CD14-positive monocyte (primary cell): ENCODE data around the gene DNMT3A. TPM values are rescaled to one million over a fixed set of nuclear protein-coding genes. Genes with fewer than 3 reads are reported as not detected.

Experiments used
- DNase-seq, 3 donors: peaks; one replicate each; pipeline ENCODE4 v3.0.0-alpha.2; 2011 to 2022
- H2AFZ ChIP-seq: 2 replicates; pipeline ENCODE4 v1.6.0; 2012; ENCODE audit warnings: mild to moderate bottlenecking, low read depth, low read length, inconsistent platforms; ENCODE audit not compliant: insufficient read depth, poor library complexity, severe bottlenecking
- H3K27ac ChIP-seq, 2 donors: 1 replicate in 1 of 2; 2 replicates in 1 of 2; pipeline ENCODE4 v1.5.1; 2012 to 2013; ENCODE audit warnings: low read length in 2 of 2, control low read depth in 1 of 2, inconsistent platforms in 1 of 2, low read depth in 1 of 2, mild to moderate bottlenecking in 1 of 2
- H3K27me3 ChIP-seq, 2 donors: one replicate each; pipeline versions ENCODE4 v1.6.0 to v1.6.1; 2011 to 2013; ENCODE audit warnings: low read length in 2 of 2; ENCODE audit not compliant: control insufficient read depth in 2 of 2, insufficient read depth in 2 of 2
- H3K36me3 ChIP-seq, 2 donors: replicated peaks in 1 of 2; 1 replicate in 1 of 2; 2 replicates in 1 of 2; pipeline versions ENCODE4 v1.5.1 to v1.6.1; 2012 to 2013; ENCODE audit warnings: low read length in 2 of 2, control low read depth in 1 of 2, inconsistent platforms in 1 of 2, mild to moderate bottlenecking in 1 of 2; ENCODE audit not compliant: insufficient read depth in 2 of 2, control insufficient read depth in 1 of 2
- H3K4me1 ChIP-seq, 2 donors: 1 replicate in 1 of 2; 2 replicates in 1 of 2; pipeline versions ENCODE4 v1.5.1 to v1.6.1; 2012 to 2013; ENCODE audit warnings: low read length in 2 of 2, control low read depth in 1 of 2, inconsistent platforms in 1 of 2, mild to moderate bottlenecking in 1 of 2, moderate library complexity in 1 of 2; ENCODE audit not compliant: insufficient read depth in 2 of 2, control insufficient read depth in 1 of 2
- H3K4me2 ChIP-seq: replicated peaks from 2 replicates; pipeline ENCODE3; 2012; ENCODE audit warnings: low read length, moderate library complexity, mild to moderate bottlenecking; ENCODE audit not compliant: poor library complexity, severe bottlenecking; ENCODE audit errors: extremely low read depth
- H3K4me3 ChIP-seq, 3 experiments: fragments of 200-600 bp in 1 of 3; sonication (generic) in 1 of 3; replicated peaks in 1 of 3; 1 replicate in 2 of 3; 2 replicates in 1 of 3; pipeline ENCODE4 v1.5.1; 2011 to 2013; ENCODE audit warnings: low read length in 3 of 3, mild to moderate bottlenecking in 3 of 3, control low read depth in 2 of 3, low read depth in 2 of 3, inconsistent platforms in 1 of 3, moderate library complexity in 1 of 3
- H3K79me2 ChIP-seq: 2 replicates; pipeline ENCODE4 v1.6.0; 2012; ENCODE audit warnings: mild to moderate bottlenecking, control low read depth, inconsistent platforms, low read length, moderate library complexity; ENCODE audit not compliant: insufficient read depth
- H3K9ac ChIP-seq: 2 replicates; pipeline ENCODE4 v1.6.0; 2017; ENCODE audit warnings: low read length, mild to moderate bottlenecking; ENCODE audit not compliant: insufficient read depth, poor library complexity, severe bottlenecking
- H3K9me3 ChIP-seq, 2 donors: replicated peaks in 1 of 2; 1 replicate in 1 of 2; 2 replicates in 1 of 2; pipeline versions ENCODE4 v1.5.1 to v1.6.1; 2012 to 2013; ENCODE audit warnings: low read length in 2 of 2, control low read depth in 1 of 2; ENCODE audit not compliant: control insufficient read depth in 1 of 2, insufficient read depth in 1 of 2
- H4K20me1 ChIP-seq: 2 replicates; pipeline ENCODE4 v1.6.0; 2012; ENCODE audit warnings: mild to moderate bottlenecking, low read length, control low read depth, moderate library complexity; ENCODE audit not compliant: insufficient read depth
- H3K27ac Mint-ChIP-seq, 7 donors: one replicate each; pipeline ENCODE4 v1.8.0; 2020; ENCODE audit warnings: mild to moderate bottlenecking in 7 of 7, mixed read lengths in 7 of 7, moderate library complexity in 6 of 7, inconsistent platforms in 2 of 7
- H3K27me3 Mint-ChIP-seq, 3 donors: one replicate each; pipeline ENCODE4 v1.8.0; 2021 to 2022; ENCODE audit warnings: low read depth in 3 of 3, mild to moderate bottlenecking in 3 of 3, mixed read lengths in 3 of 3, moderate library complexity in 3 of 3, inconsistent platforms in 1 of 3
- H3K36me3 Mint-ChIP-seq, 2 donors: one replicate each; pipeline ENCODE4 v1.8.0; 2020; ENCODE audit warnings: mixed read lengths in 2 of 2, inconsistent platforms in 1 of 2, mild to moderate bottlenecking in 1 of 2
- H3K4me1 Mint-ChIP-seq: one replicate; pipeline ENCODE4 v1.8.0; 2020; ENCODE audit warnings: mild to moderate bottlenecking, mixed read lengths
- H3K4me3 Mint-ChIP-seq, 2 donors: one replicate each; pipeline ENCODE4 v1.8.0; 2020; ENCODE audit warnings: mild to moderate bottlenecking in 2 of 2, mixed read lengths in 2 of 2, moderate library complexity in 1 of 2
- H3K9me3 Mint-ChIP-seq, 7 donors: one replicate each; pipeline ENCODE4 v1.8.0; 2020 to 2022; ENCODE audit warnings: mixed read lengths in 7 of 7, mild to moderate bottlenecking in 6 of 7, moderate library complexity in 6 of 7, inconsistent platforms in 2 of 7
- WGBS: methylation state at CpG from one replicate; pipeline ENCODE4 v1.1.5; 2013; ENCODE audit warnings: missing lambda C conversion rate; ENCODE audit not compliant: insufficient coverage; 5-methylcytosine and 5-hydroxymethylcytosine counted together
- intact Hi-C, 2 donors: fragments of 100-400 bp; cut with micrococcal nuclease; formaldehyde crosslinking; loops; one replicate each; pipeline versions ENCODE4 v1.15.0 to v1.15.1; 2023
- polyA plus RNA-seq, 3 donors: library from polyadenylated mRNA; depleted of rRNA in 1 of 3; unstranded in 2 of 3; stranded (reverse) in 1 of 3; fragments of 300-500 nt in 2 of 3; fragments of >200 nt in 1 of 3; fragmentation: Illumina TruSeq in 2 of 3; gene quantifications; 1 replicate in 2 of 3; 2 replicates in 1 of 3; pipeline ENCODE4 v1.2.3, GENCODE V29; 2012 to 2021
- TF ChIP-seq, protein P1 (sequence below): fragments of 200-600 bp; IDR thresholded peaks from one replicate; pipeline ENCODE4 v1.8.0; 2022; ENCODE audit warnings: antibody characterized with exemption, mild to moderate bottlenecking

The DNMT3A gene
- polyA plus RNA-seq, 3 donors = 1.7 to 7.9 (median 2.7) TPM

DNA sequence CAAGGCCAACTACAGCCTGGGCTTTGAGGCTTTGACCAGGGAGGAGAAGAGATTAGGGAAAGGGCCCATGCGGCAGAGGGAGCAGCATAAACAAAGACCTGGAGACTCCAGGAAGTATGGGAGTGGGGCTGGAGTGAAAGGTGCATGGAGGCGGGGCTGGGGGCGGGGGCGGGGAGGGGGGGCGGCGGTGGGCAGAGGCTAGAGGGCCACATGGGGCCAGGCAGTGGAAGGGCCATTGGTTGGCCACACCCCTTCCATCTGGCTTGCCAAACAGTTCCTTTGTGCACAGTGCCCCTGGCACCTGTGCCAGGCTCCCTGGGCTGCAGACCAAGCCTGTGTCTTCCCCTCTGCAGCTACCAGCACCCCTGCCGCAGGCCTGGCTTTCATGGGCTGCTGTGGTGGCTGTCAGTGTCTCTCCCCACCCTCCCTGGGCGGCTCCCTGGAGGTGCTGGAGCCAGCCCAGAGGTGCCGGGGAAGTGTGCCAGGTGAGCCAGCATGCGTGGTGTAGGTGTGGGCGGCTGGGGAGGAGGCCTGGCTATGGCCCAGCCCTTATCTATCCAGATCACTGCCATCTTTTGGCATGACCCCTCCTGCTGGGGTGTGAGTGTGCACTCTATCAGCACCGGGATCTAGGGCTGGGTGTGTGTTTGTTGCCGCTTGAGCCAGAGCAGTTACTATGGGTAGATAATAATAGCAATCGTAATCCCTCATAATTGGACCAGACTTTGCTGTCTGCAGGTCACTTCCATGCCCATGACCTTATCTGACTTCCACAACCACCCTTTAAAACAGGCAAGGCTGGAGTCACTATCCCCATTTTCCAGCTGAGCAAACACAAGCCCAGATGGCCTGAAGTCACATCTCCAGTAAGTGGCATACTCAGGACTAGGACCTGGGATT lies 30.5 kb downstream of the DNMT3A start:
- DNase-seq = no peak
- peaks cover 37 to 54% of the 10 kb centered on the region in 2 donors for H3K4me1 ChIP-seq
- peaks cover 37 to 43% of the 10 kb centered on the region in 2 donors for H3K36me3 Mint-ChIP-seq
- H3K4me2 ChIP-seq = no peak overlapping the region
- no peak overlapping the region for H3K27ac Mint-ChIP-seq
- no peak overlapping the region for H3K27ac ChIP-seq
- TF ChIP-seq, protein P1, sequence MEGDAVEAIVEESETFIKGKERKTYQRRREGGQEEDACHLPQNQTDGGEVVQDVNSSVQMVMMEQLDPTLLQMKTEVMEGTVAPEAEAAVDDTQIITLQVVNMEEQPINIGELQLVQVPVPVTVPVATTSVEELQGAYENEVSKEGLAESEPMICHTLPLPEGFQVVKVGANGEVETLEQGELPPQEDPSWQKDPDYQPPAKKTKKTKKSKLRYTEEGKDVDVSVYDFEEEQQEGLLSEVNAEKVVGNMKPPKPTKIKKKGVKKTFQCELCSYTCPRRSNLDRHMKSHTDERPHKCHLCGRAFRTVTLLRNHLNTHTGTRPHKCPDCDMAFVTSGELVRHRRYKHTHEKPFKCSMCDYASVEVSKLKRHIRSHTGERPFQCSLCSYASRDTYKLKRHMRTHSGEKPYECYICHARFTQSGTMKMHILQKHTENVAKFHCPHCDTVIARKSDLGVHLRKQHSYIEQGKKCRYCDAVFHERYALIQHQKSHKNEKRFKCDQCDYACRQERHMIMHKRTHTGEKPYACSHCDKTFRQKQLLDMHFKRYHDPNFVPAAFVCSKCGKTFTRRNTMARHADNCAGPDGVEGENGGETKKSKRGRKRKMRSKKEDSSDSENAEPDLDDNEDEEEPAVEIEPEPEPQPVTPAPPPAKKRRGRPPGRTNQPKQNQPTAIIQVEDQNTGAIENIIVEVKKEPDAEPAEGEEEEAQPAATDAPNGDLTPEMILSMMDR = no peak
- H3K4me3 ChIP-seq = no peak overlapping the region
- H3K79me2 ChIP-seq = no peaks in the 10 kb centered on the region
- peaks cover 56% of the 10 kb centered on the region for H3K4me1 Mint-ChIP-seq
- H4K20me1 ChIP-seq = peaks cover 15% of the 10 kb centered on the region
- no peaks in the 10 kb centered on the region for H3K9me3 ChIP-seq
- WGBS = 100% methylated on average over 2 of the region's 14 CpGs
- H3K27me3 Mint-ChIP-seq = peaks cover 0 to 11% (median 0%) of the 10 kb centered on the region in 3 donors
- intact Hi-C loops = loop anchor here in 1 of 2 donors (5.0 kb wide), 1 partner anchor 34 kb away; no protein-coding TSS in a partner anchor
- no peaks in the 10 kb centered on the region for H3K27me3 ChIP-seq
- no peak overlapping the region for H3K4me3 Mint-ChIP-seq
- H2AFZ ChIP-seq = no peak overlapping the region
- H3K9me3 Mint-ChIP-seq = no peaks in the 10 kb centered on the region
- H3K36me3 ChIP-seq = peaks cover 0 to 29% of the 10 kb centered on the region in 2 donors
- no peak overlapping the region for H3K9ac ChIP-seq

DNA sequence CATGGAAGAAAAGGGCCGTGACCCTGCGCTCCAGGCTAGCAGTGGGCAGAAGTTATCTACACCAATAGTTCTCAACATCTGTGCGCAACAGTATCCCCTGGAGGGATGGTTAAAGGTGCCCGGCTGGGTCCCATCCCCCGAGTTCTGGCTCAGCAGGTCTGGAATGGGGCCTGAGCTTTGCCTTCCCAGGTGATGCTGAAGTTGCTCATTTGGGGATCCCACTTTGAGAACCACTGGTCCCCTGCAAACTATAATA lies 31.1 kb downstream of the DNMT3A start:
- H3K27ac Mint-ChIP-seq = no peak overlapping the region
- Histone ChIP-seq H3K9ac (no peak overlapping the region), H3K27me3 (no peaks in the 10 kb centered on the region), H3K36me3 (peaks cover 0 to 29% of the 10 kb centered on the region in 2 donors), H3K27ac (no peak overlapping the region), H2AFZ (no peak overlapping the region), H3K4me2 (no peak overlapping the region), H3K79me2 (no peaks in the 10 kb centered on the region), H4K20me1 (peaks cover 21% of the 10 kb centered on the region), H3K4me3 (no peak overlapping the region), H3K9me3 (no peaks in the 10 kb centered on the region), H3K4me1 (peaks cover 32 to 54% of the 10 kb centered on the region in 2 donors)
- H3K27me3 Mint-ChIP-seq = peaks cover 0 to 8% (median 0%) of the 10 kb centered on the region in 3 donors
- no peaks in the 10 kb centered on the region for H3K9me3 Mint-ChIP-seq
- WGBS = 83% methylated on average over 3 of the region's 5 CpGs
- TF ChIP-seq, protein P1 = no peak
- intact Hi-C loops = loop anchor here in 1 of 2 donors (5.0 kb wide), 1 partner anchor 33 kb away; no protein-coding TSS in a partner anchor
- no peak overlapping the region for H3K4me3 Mint-ChIP-seq
- no peak for DNase-seq
- H3K36me3 Mint-ChIP-seq = peaks cover 43 to 48% of the 10 kb centered on the region in 2 donors
- H3K4me1 Mint-ChIP-seq = peaks cover 54% of the 10 kb centered on the region
